CD4-positive, alpha-beta T cell treated with Interleukin-6 at 100 ng/mL for 8 hours (primary cell): Measurements from ENCODE around the gene TANC1.

Experiments
- DNase-seq: peaks from one replicate; pipeline ENCODE4 v3.0.0-alpha.2; 2020; ENCODE audit warnings: mixed read lengths, low spot score

Gene TANC1

GRCh38 chr2:159063677-159064076 lies 95.2 kb downstream of the TANC1 start:
- no peak for DNase-seq

GRCh38 chr2:159064446-159065301 lies 96.2 kb downstream of the TANC1 start:
- no peak for DNase-seq

GRCh38 chr2:159065313-159065712 lies 96.9 kb downstream of the TANC1 start:
- DNase-seq, result no peak

GRCh38 chr2:159065891-159066290 lies 97.5 kb downstream of the TANC1 start:
- DNase-seq, result no peak

GRCh38 chr2:159066541-159067156 lies 98.2 kb downstream of the TANC1 start:
- no peak for DNase-seq

- DNase-seq, result no peak
Measured at GRCh38 chr2:159067971-159068370, 99.5 kb downstream of the TANC1 start.

GRCh38 chr2:159069229-159069628 lies 100.8 kb downstream of the TANC1 start:
- no peak for DNase-seq

- DNase-seq, result no peak
Measured at GRCh38 chr2:159070235-159070634, 101.8 kb downstream of the TANC1 start.

GRCh38 chr2:159071190-159071915 lies 102.9 kb downstream of the TANC1 start:
- no peak for DNase-seq

GRCh38 chr2:159072795-159073194 lies 104.4 kb downstream of the TANC1 start:
- DNase-seq, result no peak

GRCh38 chr2:159073256-159073655 lies 104.8 kb downstream of the TANC1 start:
- DNase-seq, result no peak

- DNase-seq, result no peak
Measured at GRCh38 chr2:159074605-159075004, 106.2 kb downstream of the TANC1 start.

- DNase-seq, result no peak
Measured at GRCh38 chr2:159075727-159076126, 107.3 kb downstream of the TANC1 start.

GRCh38 chr2:159076241-159076640 lies 107.8 kb downstream of the TANC1 start:
- DNase-seq, result no peak

GRCh38 chr2:159077869-159078268 lies 109.4 kb downstream of the TANC1 start:
- DNase-seq, result no peak

- no peak for DNase-seq
Measured at GRCh38 chr2:159078443-159078842, 110.0 kb downstream of the TANC1 start.

GRCh38 chr2:159080641-159081040 lies 112.2 kb downstream of the TANC1 start:
- no peak for DNase-seq

- DNase-seq, result no peak
Measured at GRCh38 chr2:159082119-159082518, 113.7 kb downstream of the TANC1 start.

- no peak for DNase-seq
Measured at GRCh38 chr2:159084384-159085370, 116.2 kb downstream of the TANC1 start.

- DNase-seq, result no peak
Measured at GRCh38 chr2:159086342-159086741, 117.9 kb downstream of the TANC1 start.

- DNase-seq, result no peak
Measured at GRCh38 chr2:159086826-159087225, 118.4 kb downstream of the TANC1 start.

GRCh38 chr2:159088906-159089305 lies 120.5 kb downstream of the TANC1 start:
- DNase-seq, result no peak
